RWPE1 (cell line): ENCODE results near the gene SERPINA6.

Source experiments
- CTCF ChIA-PET: fragments of 350-600 bp; sonication (Branson Sonifier 250); formaldehyde crosslinking; extraction: SDS; loops from one replicate; lab custom pipeline; 2021; lab: Yijun Ruan, JAX
- POLR2A ChIA-PET: fragments of 400-600 bp; formaldehyde crosslinking; extraction: SDS; loops from one replicate; lab custom pipeline; 2020; ENCODE audit warnings: antibody characterized with exemption; ENCODE audit not compliant: low non-redundant PET; lab: Yijun Ruan, JAX
- DNase-seq: peaks from one replicate; pipeline ENCODE4 v3.0.0; 2012; ENCODE audit warnings: low spot score
- H3K27ac ChIP-seq: fragments of 450-650 bp; 2 replicates; pipeline ENCODE4 v1.5.1; 2017
- CTCF ChIP-seq: fragments of 450-650 bp; conservative IDR thresholded peaks from 2 replicates; pipeline ENCODE4 v1.5.1; 2017; ENCODE audit warnings: low read depth, mild to moderate bottlenecking

The SERPINA6 gene

GRCh38 chr14:94338023-94338422, 14.9 kb upstream of the SERPINA6 start:
- ChIA-PET POLR2A (no interaction called here), CTCF (no interaction called here)
- no peak for DNase-seq
- H3K27ac ChIP-seq = no peak overlapping the region
- no peak for TF ChIP-seq CTCF

- no peak for DNase-seq
- CTCF ChIA-PET = interaction anchor here (0.6 kb wide), 1 partner anchor 36 kb away, joined by 4 read pairs; no protein-coding TSS in a partner anchor
- H3K27ac ChIP-seq = no peak overlapping the region
- POLR2A ChIA-PET = no interaction called here
- no peak for TF ChIP-seq CTCF
Measured at GRCh38 chr14:94337274-94337673, 14.1 kb upstream of the SERPINA6 start.

GRCh38 chr14:94334872-94335271, 11.7 kb upstream of the SERPINA6 start:
- DNase-seq = peak; percentile 55
- TF ChIP-seq CTCF = no peak
- ChIA-PET POLR2A (no interaction called here), CTCF (interaction anchor here (0.6 kb wide), 1 partner anchor 89 kb away, joined by 6 read pairs; no protein-coding TSS in a partner anchor)
- no peak overlapping the region for H3K27ac ChIP-seq

- ChIA-PET CTCF (interaction anchor here (0.6 to 0.9 kb wide), 2 partner anchors 37 to 1359 kb away, joined by 3 to 4 read pairs; no protein-coding TSS in a partner anchor), POLR2A (no interaction called here)
- no peak overlapping the region for H3K27ac ChIP-seq
- DNase-seq = no peak
- TF ChIP-seq CTCF = no peak
Measured at GRCh38 chr14:94332587-94332986, 9.5 kb upstream of the SERPINA6 start.

- TF ChIP-seq CTCF = no peak
- ChIA-PET CTCF (interaction anchor here (0.9 kb wide), 1 partner anchor 37 kb away, joined by 3 read pairs; no protein-coding TSS in a partner anchor), POLR2A (no interaction called here)
- DNase-seq = no peak
- no peak overlapping the region for H3K27ac ChIP-seq
Measured at GRCh38 chr14:94332063-94332583, 9.0 kb upstream of the SERPINA6 start.

- no peak for DNase-seq
- no peak for TF ChIP-seq CTCF
- ChIA-PET CTCF (no interaction called here), POLR2A (no interaction called here)
- H3K27ac ChIP-seq = peak overlapping the region; percentile 56
Measured at GRCh38 chr14:94331462-94331861, 8.3 kb upstream of the SERPINA6 start.
